ENCODE measurements around the gene JOSD2.
"Not testable (repeated sequence)": the region's sequence is repeated elsewhere in the genome, so short reads cannot be mapped to it uniquely, and the experiment has no call there.

Gene JOSD2

GRCh38 chr19:50546527-50547221 is 35.7 kb upstream of the JOSD2 start:
- DNase-seq = no peak

GRCh38 chr19:50542943-50543342 is 32.0 kb upstream of the JOSD2 start:
- no peak for DNase-seq

- DNase-seq = peak; percentile 54
Observed at GRCh38 chr19:50537769-50538230, 26.8 kb upstream of the JOSD2 start.

- DNase-seq = no peak
Observed at GRCh38 chr19:50537306-50537685, 26.3 kb upstream of the JOSD2 start.

GRCh38 chr19:50536662-50537305 is 25.8 kb upstream of the JOSD2 start:
- DNase-seq = no peak

- no peak for DNase-seq
Observed at GRCh38 chr19:50535672-50536187, 24.7 kb upstream of the JOSD2 start.

GRCh38 chr19:50534478-50534877 is 23.5 kb upstream of the JOSD2 start:
- no peak for DNase-seq

GRCh38 chr19:50532952-50533351 is 22.0 kb upstream of the JOSD2 start:
- no peak for DNase-seq

- DNase-seq = no peak
Observed at GRCh38 chr19:50531171-50531612, 20.2 kb upstream of the JOSD2 start.

- not testable (repeated sequence) for DNase-seq
Observed at GRCh38 chr19:50528052-50528451, 17.1 kb upstream of the JOSD2 start.

GRCh38 chr19:50522881-50523280 is 11.9 kb upstream of the JOSD2 start:
- DNase-seq = no peak

GRCh38 chr19:50520822-50521465 is 10.0 kb upstream of the JOSD2 start:
- DNase-seq = no peak

GRCh38 chr19:50519006-50519575 is 8.1 kb upstream of the JOSD2 start:
- no peak for DNase-seq

GRCh38 chr19:50518091-50519005 is 7.4 kb upstream of the JOSD2 start:
- no peak for DNase-seq

GRCh38 chr19:50517704-50518075 is 6.7 kb upstream of the JOSD2 start:
- DNase-seq = no peak

GRCh38 chr19:50516964-50517703 is 6.1 kb upstream of the JOSD2 start:
- no peak for DNase-seq

GRCh38 chr19:50516456-50516855 is 5.5 kb upstream of the JOSD2 start:
- no peak for DNase-seq

- DNase-seq = no peak
Observed at GRCh38 chr19:50515168-50515561, 4.2 kb upstream of the JOSD2 start.

- DNase-seq = no peak
Observed at GRCh38 chr19:50514346-50515167, 3.6 kb upstream of the JOSD2 start.

- DNase-seq = no peak
Observed at GRCh38 chr19:50513746-50514345, 2.9 kb upstream of the JOSD2 start, which contains the start of gene ASPDH. ASPDH (minus strand) TSS chr19:50513913; CDS start chr19:50513823, 90 bp downstream.

Data from activated gamma-delta T cell treated with Interleukin-2 at 50 U/mL for 16 hours (primary cell).